ENCODE results near the gene THSD4. TPM values are rescaled to one million over a fixed set of nuclear protein-coding genes. Genes with fewer than 3 reads are reported as not detected.

The THSD4 gene
- total and polyA plus RNA-seq, 7 donors: 0.21 to 3.1 (median 1.8) TPM

DNA sequence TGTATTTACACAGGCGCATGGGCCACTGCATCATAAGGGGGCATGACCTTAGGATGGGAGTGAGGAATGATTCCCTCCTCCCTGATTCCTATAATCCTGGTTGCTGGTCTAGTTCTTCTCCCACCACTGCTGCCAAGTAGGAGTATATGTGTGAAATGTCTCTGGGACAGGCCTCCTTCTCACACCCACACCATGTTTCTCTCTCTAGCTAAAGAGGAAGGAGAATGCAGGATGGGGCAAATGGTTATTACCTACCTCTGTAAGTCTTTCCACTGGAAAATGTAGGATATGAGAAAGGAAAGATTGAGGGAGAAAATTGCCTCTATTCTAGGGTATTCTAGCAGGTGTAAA lies 159.2 kb downstream of the THSD4 start:
- ATAC-seq: no peak
- no peak overlapping the region for H3K4me3 ChIP-seq
- no peaks in the 10 kb centered on the region for H3K9me3 ChIP-seq
- peaks cover 8% of the 10 kb centered on the region for H3K4me1 ChIP-seq
- intact Hi-C loops (cut with DNase I): no loop called here
- H3K27me3 ChIP-seq (ENCODE audit: insufficient read depth in 3 of 3, low read length in 2 of 3): no peaks in the 10 kb centered on the region
- no peaks in the 10 kb centered on the region for H3K36me3 ChIP-seq (ENCODE audit: insufficient read depth in 1 of 2, low read depth in 1 of 2)
- WGBS, 3 donors: 95 to 100% (median 96%) methylated on average over 1 of the region's 1 CpG
- DNase-seq: no peak
- no peak overlapping the region for H3K27ac ChIP-seq
- TF ChIP-seq, protein P1, sequence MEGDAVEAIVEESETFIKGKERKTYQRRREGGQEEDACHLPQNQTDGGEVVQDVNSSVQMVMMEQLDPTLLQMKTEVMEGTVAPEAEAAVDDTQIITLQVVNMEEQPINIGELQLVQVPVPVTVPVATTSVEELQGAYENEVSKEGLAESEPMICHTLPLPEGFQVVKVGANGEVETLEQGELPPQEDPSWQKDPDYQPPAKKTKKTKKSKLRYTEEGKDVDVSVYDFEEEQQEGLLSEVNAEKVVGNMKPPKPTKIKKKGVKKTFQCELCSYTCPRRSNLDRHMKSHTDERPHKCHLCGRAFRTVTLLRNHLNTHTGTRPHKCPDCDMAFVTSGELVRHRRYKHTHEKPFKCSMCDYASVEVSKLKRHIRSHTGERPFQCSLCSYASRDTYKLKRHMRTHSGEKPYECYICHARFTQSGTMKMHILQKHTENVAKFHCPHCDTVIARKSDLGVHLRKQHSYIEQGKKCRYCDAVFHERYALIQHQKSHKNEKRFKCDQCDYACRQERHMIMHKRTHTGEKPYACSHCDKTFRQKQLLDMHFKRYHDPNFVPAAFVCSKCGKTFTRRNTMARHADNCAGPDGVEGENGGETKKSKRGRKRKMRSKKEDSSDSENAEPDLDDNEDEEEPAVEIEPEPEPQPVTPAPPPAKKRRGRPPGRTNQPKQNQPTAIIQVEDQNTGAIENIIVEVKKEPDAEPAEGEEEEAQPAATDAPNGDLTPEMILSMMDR (IDR thresholded peaks at IDR 0.05): no peak

DNA sequence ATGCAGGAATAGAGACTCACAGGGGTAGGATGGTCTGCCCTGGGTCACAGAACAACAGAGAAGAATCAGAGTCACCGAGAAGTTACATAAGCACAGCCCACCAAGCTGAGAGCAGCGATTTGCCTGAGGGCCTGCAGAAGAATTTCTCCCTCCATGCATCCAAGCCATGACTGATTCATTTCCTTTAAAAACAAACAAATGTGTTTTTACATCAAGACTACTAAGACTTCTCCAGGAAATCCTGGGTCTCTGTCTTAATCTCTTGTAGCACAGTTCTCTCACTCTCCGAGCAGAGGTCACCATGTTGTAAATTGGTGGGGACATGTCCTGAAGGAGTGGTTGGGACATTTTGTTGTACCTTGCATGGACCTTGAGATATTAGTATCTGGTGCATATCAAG lies 159.8 kb downstream of the THSD4 start:
- Histone ChIP-seq H3K4me1 (peaks cover 8% of the 10 kb centered on the region), H3K4me3 (no peak overlapping the region), H3K9me3 (no peaks in the 10 kb centered on the region), H3K27me3 (ENCODE audit: insufficient read depth in 3 of 3, low read length in 2 of 3) (no peaks in the 10 kb centered on the region), H3K27ac (no peak overlapping the region), H3K36me3 (ENCODE audit: insufficient read depth in 1 of 2, low read depth in 1 of 2) (no peaks in the 10 kb centered on the region)
- intact Hi-C loops (cut with DNase I): no loop called here
- no peak for ATAC-seq
- TF ChIP-seq, protein P1 (IDR thresholded peaks at IDR 0.05): no peak
- DNase-seq: no peak
- 53 to 66% (median 62%) methylated on average over 3 of the region's 3 CpGs for WGBS, 3 donors

GRCh38 chr15:71275566-71276335 lies 160.5 kb downstream of the THSD4 start:
- intact Hi-C loops (cut with DNase I): no loop called here
- H3K4me3 ChIP-seq: no peak overlapping the region
- ATAC-seq (no peak), DNase-seq (no peak)
- no peak overlapping the region for H3K27ac ChIP-seq
- no peaks in the 10 kb centered on the region for H3K9me3 ChIP-seq
- TF ChIP-seq, protein P1 (IDR thresholded peaks at IDR 0.05): no peak
- WGBS, 3 donors: 83 to 86% (median 85%) methylated on average over 9 of the region's 9 CpGs
- H3K4me1 ChIP-seq: peaks cover 8% of the 10 kb centered on the region
- H3K36me3 ChIP-seq (ENCODE audit: insufficient read depth in 1 of 2, low read depth in 1 of 2): no peaks in the 10 kb centered on the region
- no peaks in the 10 kb centered on the region for H3K27me3 ChIP-seq (ENCODE audit: insufficient read depth in 3 of 3, low read length in 2 of 3)

DNA sequence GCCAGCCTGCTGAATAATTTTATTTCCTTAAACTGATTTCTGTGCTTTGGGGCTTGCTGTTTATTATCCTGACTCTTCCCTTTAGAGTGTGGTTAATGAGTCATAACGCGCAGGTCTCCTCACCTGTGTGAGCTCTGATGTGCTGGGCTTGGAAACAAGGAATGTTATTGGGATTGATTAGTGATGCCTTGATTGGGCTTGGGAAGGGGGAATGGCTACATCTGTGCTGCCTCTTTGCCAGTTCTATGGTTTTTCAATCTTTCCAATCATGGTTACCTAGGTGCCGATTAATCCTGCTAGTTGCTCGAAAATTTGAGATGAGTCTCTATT lies 161.0 kb downstream of the THSD4 start:
- Histone ChIP-seq H3K4me3 (no peak overlapping the region), H3K9me3 (no peaks in the 10 kb centered on the region), H3K27ac (no peak overlapping the region), H3K27me3 (ENCODE audit: insufficient read depth in 3 of 3, low read length in 2 of 3) (no peaks in the 10 kb centered on the region), H3K36me3 (ENCODE audit: insufficient read depth in 1 of 2, low read depth in 1 of 2) (no peaks in the 10 kb centered on the region), H3K4me1 (peaks cover 8% of the 10 kb centered on the region)
- intact Hi-C loops (cut with DNase I): no loop called here
- no peak for DNase-seq
- WGBS, 3 donors: 95 to 97% (median 97%) methylated on average over 4 of the region's 4 CpGs
- ATAC-seq: no peak
- TF ChIP-seq, protein P1 (IDR thresholded peaks at IDR 0.05): no peak
